Suprapubic skin (tissue), 4 donors: ENCODE results near the gene SRSF7.

Source experiments
- EP300 ChIP-seq: sonication (generic); formaldehyde crosslinking; IDR thresholded peaks from one replicate; pipeline ENCODE4 v1.6.1; 2017; ENCODE audit warnings: antibody characterized with exemption
- POLR2A ChIP-seq, 2 donors: fragments of 450-650 bp; IDR thresholded peaks; one replicate each; pipeline ENCODE4 v1.6.1; 2017; ENCODE audit warnings: antibody characterized with exemption in 2 of 2, mild to moderate bottlenecking in 2 of 2, moderate library complexity in 2 of 2
- POLR2AphosphoS5 ChIP-seq, 3 donors: sonication (generic); formaldehyde crosslinking; IDR thresholded peaks; one replicate each; pipeline ENCODE4 v1.6.1; 2017; ENCODE audit warnings: antibody characterized with exemption in 3 of 3
- TF ChIP-seq, protein P1 (sequence below), 2 donors: fragments of 200-600 bp in 1 of 2; fragments of 450-650 bp in 1 of 2; sonication (generic) in 1 of 2; IDR thresholded peaks; one replicate each; pipeline ENCODE4 v1.5.1; 2016 to 2019; ENCODE audit warnings: antibody characterized with exemption in 2 of 2, mild to moderate bottlenecking in 1 of 2, moderate library complexity in 1 of 2

DNA sequence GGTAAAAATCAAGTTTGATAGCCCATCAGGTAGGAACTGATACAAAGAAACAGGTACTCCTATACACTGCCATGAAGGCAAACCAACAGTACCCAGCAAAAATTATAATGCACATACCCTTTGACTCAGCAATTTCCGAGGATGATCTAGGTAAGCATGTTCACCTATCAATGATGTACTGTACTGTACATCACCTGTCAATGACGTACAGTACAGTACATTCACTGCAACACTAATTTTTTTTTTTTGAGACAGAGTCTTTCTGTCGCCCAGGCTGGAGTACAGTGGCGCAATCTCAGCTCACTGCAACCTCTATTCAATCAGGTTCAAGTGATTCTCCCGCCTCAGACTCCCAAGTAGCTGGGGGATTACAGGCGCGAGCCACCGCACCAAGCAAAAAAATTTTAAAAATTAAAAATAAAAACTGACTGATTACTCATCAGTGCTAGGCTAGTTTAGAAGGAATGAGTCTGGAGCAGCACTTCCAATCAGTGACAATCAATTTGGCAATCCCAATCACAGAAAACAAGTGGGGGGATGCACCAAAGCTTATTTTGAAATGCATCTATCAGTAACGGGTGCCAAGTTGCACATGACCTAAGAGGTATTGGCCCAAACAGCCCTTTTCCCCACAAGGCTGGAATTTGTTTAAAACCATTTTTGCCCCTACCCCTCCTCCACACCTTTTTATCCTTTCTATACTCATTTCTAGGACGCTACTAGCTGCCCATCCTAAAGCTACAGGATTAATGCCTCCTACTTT lies 8.2 kb downstream of the SRSF7 start:
- TF ChIP-seq, protein P1, sequence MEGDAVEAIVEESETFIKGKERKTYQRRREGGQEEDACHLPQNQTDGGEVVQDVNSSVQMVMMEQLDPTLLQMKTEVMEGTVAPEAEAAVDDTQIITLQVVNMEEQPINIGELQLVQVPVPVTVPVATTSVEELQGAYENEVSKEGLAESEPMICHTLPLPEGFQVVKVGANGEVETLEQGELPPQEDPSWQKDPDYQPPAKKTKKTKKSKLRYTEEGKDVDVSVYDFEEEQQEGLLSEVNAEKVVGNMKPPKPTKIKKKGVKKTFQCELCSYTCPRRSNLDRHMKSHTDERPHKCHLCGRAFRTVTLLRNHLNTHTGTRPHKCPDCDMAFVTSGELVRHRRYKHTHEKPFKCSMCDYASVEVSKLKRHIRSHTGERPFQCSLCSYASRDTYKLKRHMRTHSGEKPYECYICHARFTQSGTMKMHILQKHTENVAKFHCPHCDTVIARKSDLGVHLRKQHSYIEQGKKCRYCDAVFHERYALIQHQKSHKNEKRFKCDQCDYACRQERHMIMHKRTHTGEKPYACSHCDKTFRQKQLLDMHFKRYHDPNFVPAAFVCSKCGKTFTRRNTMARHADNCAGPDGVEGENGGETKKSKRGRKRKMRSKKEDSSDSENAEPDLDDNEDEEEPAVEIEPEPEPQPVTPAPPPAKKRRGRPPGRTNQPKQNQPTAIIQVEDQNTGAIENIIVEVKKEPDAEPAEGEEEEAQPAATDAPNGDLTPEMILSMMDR (IDR thresholded peaks at IDR 0.05) = no peak
- TF ChIP-seq POLR2AphosphoS5 (IDR thresholded peaks at IDR 0.05) = no peak
- no peak for TF ChIP-seq POLR2A (IDR thresholded peaks at IDR 0.05)
- TF ChIP-seq EP300 = no peak
